Measurements from ENCODE around the gene KLK15.

The KLK15 gene

GRCh38 chr19:50833117-50833801 is at the start of gene KLK15:
TSS of gene KLK15 (minus strand) at chr19:50833574. CDS start at chr19:50831492, 2,082 bp downstream.
- no peak for DNase-seq (ENCODE audit: low read depth in 1 of 2, low spot score in 1 of 2)

GRCh38 chr19:50882188-50882587 is 48.8 kb upstream of the KLK15 start:
- DNase-seq (ENCODE audit: low read depth in 1 of 2, low spot score in 1 of 2) = no peak

- no peak for DNase-seq (ENCODE audit: low read depth in 1 of 2, low spot score in 1 of 2)
Measured at GRCh38 chr19:50880241-50880640, 46.9 kb upstream of the KLK15 start.

GRCh38 chr19:50878851-50879250 is 45.5 kb upstream of the KLK15 start:
- no peak for DNase-seq (ENCODE audit: low read depth in 1 of 2, low spot score in 1 of 2)

GRCh38 chr19:50877338-50877737 is 44.0 kb upstream of the KLK15 start:
- DNase-seq (ENCODE audit: low read depth in 1 of 2, low spot score in 1 of 2) = no peak

- no peak for DNase-seq (ENCODE audit: low read depth in 1 of 2, low spot score in 1 of 2)
Measured at GRCh38 chr19:50876456-50876855, 43.1 kb upstream of the KLK15 start.

GRCh38 chr19:50875795-50876422 is 42.5 kb upstream of the KLK15 start:
- DNase-seq (ENCODE audit: low read depth in 1 of 2, low spot score in 1 of 2) = no peak

GRCh38 chr19:50874211-50874610 is 40.8 kb upstream of the KLK15 start:
- DNase-seq (ENCODE audit: low read depth in 1 of 2, low spot score in 1 of 2) = no peak

- DNase-seq (ENCODE audit: low read depth in 1 of 2, low spot score in 1 of 2) = no peak
Measured at GRCh38 chr19:50873056-50873455, 39.7 kb upstream of the KLK15 start, which contains the start of gene KLK2. TSS of gene KLK2 (plus strand) at chr19:50873439. CDS start at chr19:50873474, 35 bp downstream.

GRCh38 chr19:50870417-50871089 is 37.2 kb upstream of the KLK15 start:
- DNase-seq (ENCODE audit: low read depth in 1 of 2, low spot score in 1 of 2) = no peak

GRCh38 chr19:50869479-50869878 is 36.1 kb upstream of the KLK15 start:
- no peak for DNase-seq (ENCODE audit: low read depth in 1 of 2, low spot score in 1 of 2)

- DNase-seq (ENCODE audit: low read depth in 1 of 2, low spot score in 1 of 2) = no peak
Measured at GRCh38 chr19:50861496-50862286, 28.3 kb upstream of the KLK15 start.

GRCh38 chr19:50861010-50861409 is 27.6 kb upstream of the KLK15 start:
- DNase-seq (ENCODE audit: low read depth in 1 of 2, low spot score in 1 of 2) = no peak

- no peak for DNase-seq (ENCODE audit: low read depth in 1 of 2, low spot score in 1 of 2)
Measured at GRCh38 chr19:50859849-50860248, 26.5 kb upstream of the KLK15 start.

- no peak for DNase-seq (ENCODE audit: low read depth in 1 of 2, low spot score in 1 of 2)
Measured at GRCh38 chr19:50858886-50859285, 25.5 kb upstream of the KLK15 start.

GRCh38 chr19:50857366-50857765 is 24.0 kb upstream of the KLK15 start:
- DNase-seq (ENCODE audit: low read depth in 1 of 2, low spot score in 1 of 2) = no peak

- DNase-seq (ENCODE audit: low read depth in 1 of 2, low spot score in 1 of 2) = no peak
Measured at GRCh38 chr19:50854636-50855410, 21.4 kb upstream of the KLK15 start, which contains the start of gene KLK3. TSS of gene KLK3 (plus strand) at chr19:50854915. CDS start at chr19:50854956, 41 bp downstream.

GRCh38 chr19:50851620-50852019 is 18.2 kb upstream of the KLK15 start:
- DNase-seq (ENCODE audit: low read depth in 1 of 2, low spot score in 1 of 2) = no peak

GRCh38 chr19:50850738-50851137 is 17.4 kb upstream of the KLK15 start:
- no peak for DNase-seq (ENCODE audit: low read depth in 1 of 2, low spot score in 1 of 2)

GRCh38 chr19:50844296-50844935 is 11.0 kb upstream of the KLK15 start:
- no peak for DNase-seq (ENCODE audit: low read depth in 1 of 2, low spot score in 1 of 2)
